HFFc6 (cell line): ENCODE measurements around the gene ADGRE1. TPM values are rescaled to one million over a fixed set of nuclear protein-coding genes. Genes with fewer than 3 reads are reported as not detected.

ENCODE experiments used
- DNase-seq: peaks from one replicate; pipeline ENCODE4 v3.0.0-alpha.2; 2018
- H3K27ac Mint-ChIP-seq: 2 replicates; pipeline ENCODE4 v1.8.0; 2020; ENCODE audit warnings: mild to moderate bottlenecking, mixed read lengths
- H3K27me3 Mint-ChIP-seq: 2 replicates; pipeline ENCODE4 v1.8.0; 2021; ENCODE audit warnings: mild to moderate bottlenecking, moderate library complexity, mixed read lengths; ENCODE audit not compliant: insufficient read depth
- H3K36me3 Mint-ChIP-seq: 2 replicates; pipeline ENCODE4 v1.8.0; 2021; ENCODE audit warnings: low read depth, mixed read lengths
- H3K4me1 Mint-ChIP-seq: 2 replicates; pipeline ENCODE4 v1.8.0; 2020; ENCODE audit warnings: low read depth, mixed read lengths
- H3K4me3 Mint-ChIP-seq: 2 replicates; pipeline ENCODE4 v1.8.0; 2020; ENCODE audit warnings: mild to moderate bottlenecking, moderate library complexity, mixed read lengths
- H3K9me3 Mint-ChIP-seq: 2 replicates; pipeline ENCODE4 v1.8.0; 2020; ENCODE audit warnings: mild to moderate bottlenecking, mixed read lengths
- CTCF ChIP-seq: fragments of 200-600 bp; sonication (generic); IDR thresholded peaks from 2 replicates; pipeline ENCODE4 v1.5.0; 2021; ENCODE audit warnings: antibody characterized with exemption, mild to moderate bottlenecking
- total RNA-seq, 6 experiments: library from RNA; stranded (reverse); fragmentation: NEBNext Ultra II Directional; extraction: Animal tissue kit (Norgen Biotek cat#: 25700); gene quantifications; 2 replicates in 1 of 6; 3 replicates in 5 of 6; pipeline ENCODE4 v1.2.3, GENCODE V29; 2021

Gene ADGRE1
- total RNA-seq, 6 experiments from 2014 or later = 0.14 to 0.33 (median 0.23) TPM; not detected in 2

- H3K9me3 Mint-ChIP-seq = peaks cover 37% of the 10 kb centered on the region
- H3K27me3 Mint-ChIP-seq = peaks cover 1% of the 10 kb centered on the region; the same call in 1 of the 2 replicates
- no peak overlapping the region for H3K4me3 Mint-ChIP-seq
- TF ChIP-seq CTCF = no peak
- peaks cover 4% of the 10 kb centered on the region; the same call in 1 of the 2 replicates for H3K36me3 Mint-ChIP-seq
- no peak overlapping the region for H3K27ac Mint-ChIP-seq
- H3K4me1 Mint-ChIP-seq = no peaks in the 10 kb centered on the region
- DNase-seq = no peak
These were observed 4.5 kb downstream of the ADGRE1 start for GRCh38 chr19:6891761-6892385.

- no peak for DNase-seq
- H3K4me3 Mint-ChIP-seq = no peak overlapping the region
- peaks cover 33% of the 10 kb centered on the region for H3K9me3 Mint-ChIP-seq
- peaks cover 4% of the 10 kb centered on the region; the same call in 1 of the 2 replicates for H3K36me3 Mint-ChIP-seq
- no peaks in the 10 kb centered on the region for H3K4me1 Mint-ChIP-seq
- no peaks in the 10 kb centered on the region; the same call in 1 of the 2 replicates for H3K27me3 Mint-ChIP-seq
- no peak for TF ChIP-seq CTCF
- H3K27ac Mint-ChIP-seq = no peak overlapping the region
These were observed 6.9 kb downstream of the ADGRE1 start for GRCh38 chr19:6894313-6894712.

- TF ChIP-seq CTCF = no peak
- no peaks in the 10 kb centered on the region; the same call in 1 of the 2 replicates for H3K27me3 Mint-ChIP-seq
- peaks cover 61% of the 10 kb centered on the region for H3K9me3 Mint-ChIP-seq
- peaks cover 6% of the 10 kb centered on the region; the same call in 1 of the 2 replicates for H3K36me3 Mint-ChIP-seq
- H3K4me1 Mint-ChIP-seq = no peaks in the 10 kb centered on the region
- no peak for DNase-seq
- no peak overlapping the region for H3K4me3 Mint-ChIP-seq
- H3K27ac Mint-ChIP-seq = no peak overlapping the region
These were observed 16.1 kb downstream of the ADGRE1 start for GRCh38 chr19:6903446-6903845.

- H3K36me3 Mint-ChIP-seq = peaks cover 6% of the 10 kb centered on the region; the same call in 1 of the 2 replicates
- no peaks in the 10 kb centered on the region; the same call in none of the 2 replicates for H3K27me3 Mint-ChIP-seq
- H3K4me3 Mint-ChIP-seq = no peak overlapping the region
- no peak for TF ChIP-seq CTCF
- no peaks in the 10 kb centered on the region for H3K4me1 Mint-ChIP-seq
- no peak overlapping the region for H3K27ac Mint-ChIP-seq
- no peak for DNase-seq
- peaks cover 60% of the 10 kb centered on the region for H3K9me3 Mint-ChIP-seq
These were observed 19.2 kb downstream of the ADGRE1 start for GRCh38 chr19:6906559-6907060.

GRCh38 chr19:6911523-6911922 is 24.1 kb downstream of the ADGRE1 start:
- H3K9me3 Mint-ChIP-seq = peaks cover 59% of the 10 kb centered on the region
- H3K4me3 Mint-ChIP-seq = no peak overlapping the region
- H3K4me1 Mint-ChIP-seq = no peaks in the 10 kb centered on the region

More at GRCh38 chr19:6911523-6911922, 24.1 kb downstream of the ADGRE1 start:
- DNase-seq = no peak
- H3K27me3 Mint-ChIP-seq = no peaks in the 10 kb centered on the region; the same call in 1 of the 2 replicates
- H3K36me3 Mint-ChIP-seq = no peaks in the 10 kb centered on the region
- no peak overlapping the region for H3K27ac Mint-ChIP-seq
- TF ChIP-seq CTCF = no peak
